Fibroblast of mammary gland (primary cell): ENCODE measurements around the gene IGDCC3.

ENCODE experiments used
- DNase-seq: peaks from one replicate; pipeline ENCODE4 v3.0.0-alpha.2; 2010; ENCODE audit warnings: low read depth
- H3K4me3 ChIP-seq: 2 replicates; pipeline ENCODE4 v1.5.1; 2011; ENCODE audit warnings: low read depth, mild to moderate bottlenecking, low read length, moderate library complexity; ENCODE audit not compliant: control insufficient read depth
- TF ChIP-seq, protein P1 (sequence below): conservative IDR thresholded peaks from 2 replicates; pipeline ENCODE4 v1.5.1; 2011; ENCODE audit warnings: low read depth, low read length, inconsistent platforms; ENCODE audit not compliant: control insufficient read depth, insufficient read depth

Gene IGDCC3

DNA sequence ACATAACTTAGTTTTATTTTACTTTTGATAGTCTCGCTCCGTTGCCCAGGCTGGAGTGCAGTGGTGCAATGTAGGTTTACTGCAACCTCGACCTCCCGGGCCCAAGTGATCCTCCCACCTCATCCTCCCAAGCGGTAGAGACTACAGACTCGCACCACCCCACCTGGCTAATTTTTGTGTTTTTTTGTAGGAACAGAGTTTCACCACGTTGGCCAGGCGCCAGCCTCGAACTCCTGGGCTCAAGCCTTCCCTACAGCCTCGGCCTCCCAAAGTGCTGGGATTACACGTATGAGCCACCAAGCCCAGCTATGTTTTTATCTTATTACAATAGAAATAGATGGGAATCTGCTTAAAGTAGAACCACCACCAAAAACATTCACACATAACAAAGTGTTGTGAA is 79.1 kb downstream of the IGDCC3 start:
- TF ChIP-seq, protein P1, sequence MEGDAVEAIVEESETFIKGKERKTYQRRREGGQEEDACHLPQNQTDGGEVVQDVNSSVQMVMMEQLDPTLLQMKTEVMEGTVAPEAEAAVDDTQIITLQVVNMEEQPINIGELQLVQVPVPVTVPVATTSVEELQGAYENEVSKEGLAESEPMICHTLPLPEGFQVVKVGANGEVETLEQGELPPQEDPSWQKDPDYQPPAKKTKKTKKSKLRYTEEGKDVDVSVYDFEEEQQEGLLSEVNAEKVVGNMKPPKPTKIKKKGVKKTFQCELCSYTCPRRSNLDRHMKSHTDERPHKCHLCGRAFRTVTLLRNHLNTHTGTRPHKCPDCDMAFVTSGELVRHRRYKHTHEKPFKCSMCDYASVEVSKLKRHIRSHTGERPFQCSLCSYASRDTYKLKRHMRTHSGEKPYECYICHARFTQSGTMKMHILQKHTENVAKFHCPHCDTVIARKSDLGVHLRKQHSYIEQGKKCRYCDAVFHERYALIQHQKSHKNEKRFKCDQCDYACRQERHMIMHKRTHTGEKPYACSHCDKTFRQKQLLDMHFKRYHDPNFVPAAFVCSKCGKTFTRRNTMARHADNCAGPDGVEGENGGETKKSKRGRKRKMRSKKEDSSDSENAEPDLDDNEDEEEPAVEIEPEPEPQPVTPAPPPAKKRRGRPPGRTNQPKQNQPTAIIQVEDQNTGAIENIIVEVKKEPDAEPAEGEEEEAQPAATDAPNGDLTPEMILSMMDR, result no peak
- H3K4me3 ChIP-seq, result no peak overlapping the region
- no peak for DNase-seq

DNA sequence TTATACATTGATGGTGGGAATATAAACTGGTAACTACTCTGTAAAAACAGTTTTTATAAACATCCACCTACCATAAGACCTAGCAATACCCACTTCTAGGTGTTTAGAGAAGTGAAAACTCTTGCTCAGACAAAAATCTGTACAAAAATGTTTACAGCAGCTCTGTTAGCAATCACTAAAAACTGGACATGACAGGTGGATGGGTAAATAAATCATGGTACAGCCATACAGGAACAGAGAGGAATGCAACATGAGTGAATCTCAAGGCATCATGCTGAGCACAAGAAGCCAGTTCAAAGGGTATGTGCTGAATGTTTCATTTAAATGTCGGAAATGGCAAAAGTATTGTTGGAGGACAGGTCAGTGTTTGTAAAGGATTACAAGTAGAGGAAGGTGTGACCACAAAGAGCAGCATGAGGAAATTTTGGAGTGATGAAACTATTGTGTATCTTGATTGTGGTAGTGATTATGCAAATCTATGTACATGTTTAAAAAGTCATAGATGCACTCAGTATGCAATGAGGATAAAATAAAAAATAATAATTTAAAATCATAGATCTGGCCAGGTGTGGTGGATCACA is 84.8 kb downstream of the IGDCC3 start:
- TF ChIP-seq, protein P1, result no peak
- DNase-seq, result no peak
- H3K4me3 ChIP-seq, result no peak overlapping the region

DNA sequence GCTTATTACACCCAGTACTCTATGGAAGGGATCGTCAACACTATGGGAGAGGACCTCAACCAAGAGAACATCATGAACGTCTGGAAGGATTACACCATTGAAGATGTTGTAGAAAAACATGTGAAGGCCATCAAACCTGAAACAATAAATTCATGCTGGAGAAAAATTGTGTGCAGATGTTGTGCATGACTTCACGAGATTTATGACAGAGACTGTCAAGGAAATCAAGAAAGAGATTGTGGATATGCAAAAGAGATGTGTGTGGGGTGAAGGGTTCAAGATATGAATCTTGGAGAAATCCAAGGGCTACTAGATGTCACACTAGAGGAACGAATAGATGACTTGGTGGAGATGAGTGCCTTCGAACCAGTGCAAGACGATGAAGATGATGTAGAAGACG is 87.6 kb downstream of the IGDCC3 start:
- no peak overlapping the region for H3K4me3 ChIP-seq
- TF ChIP-seq, protein P1, result no peak
- no peak for DNase-seq

DNA sequence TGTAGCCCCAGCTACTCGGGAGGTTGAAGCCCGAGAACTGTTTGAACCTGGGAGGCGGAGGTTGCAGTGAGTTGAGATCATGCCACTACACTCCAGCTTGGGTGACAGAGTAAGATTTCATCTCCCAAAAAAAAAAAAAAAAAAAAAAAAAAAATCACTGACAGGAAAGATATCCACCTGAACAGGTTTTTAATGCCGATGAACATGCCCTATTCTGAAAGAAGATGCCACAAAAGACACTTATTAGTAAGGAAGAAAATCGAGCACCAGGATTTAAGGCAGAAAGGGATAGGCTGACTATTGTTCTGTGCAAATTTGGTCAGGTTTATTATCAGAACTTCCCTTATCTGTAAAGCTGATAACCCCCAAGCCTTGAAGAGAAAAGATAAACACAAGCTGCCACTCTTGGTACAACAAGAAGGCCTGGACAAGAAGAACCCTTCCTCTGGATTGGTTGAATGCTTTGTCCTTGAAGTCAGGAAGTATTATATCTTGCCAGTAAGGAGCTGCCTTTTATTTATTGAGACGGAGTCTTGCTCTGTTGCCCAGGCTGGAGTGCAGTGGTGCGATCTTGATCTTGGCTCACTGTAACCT is 88.4 kb downstream of the IGDCC3 start:
- no peak overlapping the region for H3K4me3 ChIP-seq
- TF ChIP-seq, protein P1, result no peak
- DNase-seq, result no peak

DNA sequence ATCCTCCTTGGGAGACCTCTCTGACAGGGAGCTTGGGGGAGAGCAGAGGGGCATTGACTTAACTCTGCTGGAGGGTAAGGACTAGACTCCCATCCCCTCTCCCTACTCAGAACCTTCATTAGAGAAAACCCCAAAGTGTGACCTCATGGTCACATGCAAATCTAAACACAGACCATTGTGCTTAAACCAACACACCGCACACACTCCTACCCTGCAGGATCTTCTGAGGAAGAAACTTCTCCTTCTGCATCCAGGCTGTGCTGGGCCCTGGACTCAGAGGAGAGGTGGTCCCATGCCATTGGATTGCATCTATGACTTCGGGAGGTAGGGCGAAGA is 90.3 kb downstream of the IGDCC3 start:
- TF ChIP-seq, protein P1, result no peak
- DNase-seq, result no peak
- H3K4me3 ChIP-seq, result no peak overlapping the region

DNA sequence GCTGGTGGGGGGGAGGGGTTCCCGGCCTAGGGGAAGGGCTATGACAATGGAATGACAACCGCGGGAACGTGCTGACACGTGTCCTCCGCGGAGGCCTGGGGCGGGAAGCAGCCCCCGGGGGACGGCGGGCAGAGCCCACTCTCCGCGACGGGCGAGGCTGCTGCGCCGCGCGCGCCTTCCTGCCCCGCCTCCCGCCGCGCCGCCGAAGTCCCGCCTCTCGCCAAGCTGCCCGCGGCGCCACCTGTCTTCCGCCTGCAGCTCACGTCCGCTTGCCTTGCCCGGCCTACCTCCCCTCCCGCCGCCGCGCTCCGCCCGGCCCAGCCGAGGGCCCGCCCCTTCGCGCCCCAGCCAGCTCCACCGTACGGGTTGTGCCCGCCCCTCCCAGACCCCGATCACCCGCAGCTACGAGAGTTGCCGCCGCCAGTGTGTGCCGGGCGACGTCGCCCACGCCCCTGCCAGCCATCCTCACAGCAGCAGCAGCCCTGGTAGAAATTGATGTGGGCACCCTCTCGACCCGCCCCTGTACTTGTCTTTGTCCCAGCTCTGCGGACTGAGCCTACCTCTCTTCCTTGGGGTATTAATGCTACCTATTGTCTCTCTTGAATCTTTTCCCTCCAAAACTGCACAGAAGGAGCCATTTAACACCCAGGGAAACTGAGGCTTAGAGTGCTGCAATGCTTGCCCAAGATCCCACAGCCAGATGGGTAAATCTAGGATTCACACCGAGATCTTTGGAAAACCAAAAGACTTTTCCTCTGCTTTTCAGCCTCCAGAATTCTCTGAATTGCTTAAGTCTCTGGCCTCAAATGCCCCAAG is 90.9 kb downstream of the IGDCC3 start, which contains the start of gene PARP16:
Gene PARP16, minus strand, starts transcription at position 180 of the 816 bp plus-strand sequence. CDS start 457 bp downstream, outside the sequence.
- peak; percentile 58 for DNase-seq

More for the DNA sequence above, 90.9 kb downstream of the IGDCC3 start, which contains the start of gene PARP16:
- TF ChIP-seq, protein P1, result no peak
- peak within 1 kb of the TSS; percentile 62 for H3K4me3 ChIP-seq
